ENCODE results near the gene SUPT3H. TPM values are rescaled to one million over a fixed set of nuclear protein-coding genes. Genes with fewer than 3 reads are reported as not detected.
"Not testable (repeated sequence)": the region's sequence is repeated elsewhere in the genome, so short reads cannot be mapped to it uniquely, and the experiment has no call there.

SUPT3H gene
- total and polyA plus RNA-seq, 2 donors (not counting 1 experiment from before 2014, with no cell fraction given), result 5.5 to 12.4 TPM

DNA sequence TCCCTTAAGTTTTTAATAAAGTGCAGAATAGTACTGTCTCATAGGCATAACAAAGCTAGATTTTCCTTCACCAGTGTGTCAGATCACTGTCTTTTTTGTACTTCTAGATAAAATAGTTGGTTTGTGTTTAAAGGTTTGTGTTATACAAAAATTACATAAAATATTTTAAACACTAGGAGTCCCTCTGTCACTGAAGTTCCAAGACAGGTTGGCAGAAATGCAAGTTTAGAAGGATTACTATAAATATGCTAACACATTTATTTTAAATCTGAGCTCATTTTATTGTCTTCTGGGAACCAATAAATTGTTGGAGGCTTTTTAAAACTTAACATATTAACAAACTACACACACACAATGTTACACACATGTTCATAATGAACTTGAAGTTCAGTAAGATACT, 80.4 kb downstream of the SUPT3H start:
- Mint-ChIP-seq H3K4me1 (peaks cover 13% of the 10 kb centered on the region), H3K4me3 (no peak overlapping the region), H3K27me3 (no peaks in the 10 kb centered on the region), H3K27ac (no peak overlapping the region), H3K9me3 (ENCODE audit: insufficient read depth) (no peaks in the 10 kb centered on the region)
- Histone ChIP-seq H3K4me3 (ENCODE audit: control extremely low read depth in 1 of 5, extremely low read depth in 1 of 5, insufficient read depth in 1 of 5, low read depth in 2 of 5, low read length in 4 of 5) (no peak overlapping the region), H3K4me1 (ENCODE audit: control insufficient read depth in 2 of 2, insufficient read depth in 2 of 2, low read length in 2 of 2) (no peaks in the 10 kb centered on the region), H3K9ac (ENCODE audit: low read length) (no peak overlapping the region), H3K27me3 (replicated peaks in 1 of 4; ENCODE audit: control extremely low read depth in 1 of 4, control insufficient read depth in 3 of 4, insufficient read depth in 4 of 4, low read length in 3 of 4) (no peaks in the 10 kb centered on the region), H2AFZ (ENCODE audit: insufficient read depth, low read depth, low read length, poor library complexity, severe bottlenecking) (no peak overlapping the region), H3K4me2 (replicated peaks; ENCODE audit: low read depth, low read length, poor library complexity, severe bottlenecking) (no peak overlapping the region), H3K27ac (ENCODE audit: low read length in 2 of 2) (no peak overlapping the region), H3K9me3 (ENCODE audit: control extremely low read depth in 1 of 3, control insufficient read depth in 2 of 3, insufficient read depth in 1 of 3, low read length in 2 of 3) (no peaks in the 10 kb centered on the region), H4K20me1 (ENCODE audit: control insufficient read depth, insufficient read depth, low read length, poor library complexity, severe bottlenecking) (no peaks in the 10 kb centered on the region), H3K79me2 (ENCODE audit: control insufficient read depth, insufficient read depth, low read length) (no peaks in the 10 kb centered on the region), H3K36me3 (replicated peaks in 1 of 2; ENCODE audit: control extremely low read depth in 1 of 2, control insufficient read depth in 1 of 2, extremely low read depth in 1 of 2, insufficient read depth in 2 of 2, low read length in 1 of 2) (no peaks in the 10 kb centered on the region)
- ChIA-PET CTCF (interaction anchor here (1.0 kb wide), 1 partner anchor 641 kb away, joined by 3 read pairs; no protein-coding TSS in a partner anchor), POLR2A (no interaction called here)
- intact Hi-C loops (cut with micrococcal nuclease), result no loop called here
- no peak for TF ChIP-seq EZH2 (IDR thresholded peaks at IDR 0.05; ENCODE audit: borderline replicate concordance, insufficient read depth, low read depth, low read length, poor library complexity, severe bottlenecking)
- TF ChIP-seq, protein P1, sequence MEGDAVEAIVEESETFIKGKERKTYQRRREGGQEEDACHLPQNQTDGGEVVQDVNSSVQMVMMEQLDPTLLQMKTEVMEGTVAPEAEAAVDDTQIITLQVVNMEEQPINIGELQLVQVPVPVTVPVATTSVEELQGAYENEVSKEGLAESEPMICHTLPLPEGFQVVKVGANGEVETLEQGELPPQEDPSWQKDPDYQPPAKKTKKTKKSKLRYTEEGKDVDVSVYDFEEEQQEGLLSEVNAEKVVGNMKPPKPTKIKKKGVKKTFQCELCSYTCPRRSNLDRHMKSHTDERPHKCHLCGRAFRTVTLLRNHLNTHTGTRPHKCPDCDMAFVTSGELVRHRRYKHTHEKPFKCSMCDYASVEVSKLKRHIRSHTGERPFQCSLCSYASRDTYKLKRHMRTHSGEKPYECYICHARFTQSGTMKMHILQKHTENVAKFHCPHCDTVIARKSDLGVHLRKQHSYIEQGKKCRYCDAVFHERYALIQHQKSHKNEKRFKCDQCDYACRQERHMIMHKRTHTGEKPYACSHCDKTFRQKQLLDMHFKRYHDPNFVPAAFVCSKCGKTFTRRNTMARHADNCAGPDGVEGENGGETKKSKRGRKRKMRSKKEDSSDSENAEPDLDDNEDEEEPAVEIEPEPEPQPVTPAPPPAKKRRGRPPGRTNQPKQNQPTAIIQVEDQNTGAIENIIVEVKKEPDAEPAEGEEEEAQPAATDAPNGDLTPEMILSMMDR (IDR thresholded peaks at IDR 0.05), result no peak
- DNase-seq, result no peak
- no peak for ATAC-seq (ENCODE audit: low read depth)

GRCh38 chr6:45294065-45294701, 83.6 kb downstream of the SUPT3H start:
- CTCF ChIA-PET; H3K9me3 Mint-ChIP-seq (ENCODE audit: insufficient read depth); H3K36me3 ChIP-seq (replicated peaks in 1 of 2; ENCODE audit: control extremely low read depth in 1 of 2, control insufficient read depth in 1 of 2, extremely low read depth in 1 of 2, insufficient read depth in 2 of 2, low read length in 1 of 2); H3K27ac Mint-ChIP-seq; DNase-seq; H3K9me3 ChIP-seq (ENCODE audit: control extremely low read depth in 1 of 3, control insufficient read depth in 2 of 3, insufficient read depth in 1 of 3, low read length in 2 of 3); H4K20me1 ChIP-seq (ENCODE audit: control insufficient read depth, insufficient read depth, low read length, poor library complexity, severe bottlenecking); H3K79me2 ChIP-seq (ENCODE audit: control insufficient read depth, insufficient read depth, low read length); H3K9ac ChIP-seq (ENCODE audit: low read length); H3K4me1 ChIP-seq (ENCODE audit: control insufficient read depth in 2 of 2, insufficient read depth in 2 of 2, low read length in 2 of 2); H2AFZ ChIP-seq (ENCODE audit: insufficient read depth, low read depth, low read length, poor library complexity, severe bottlenecking); H3K4me2 ChIP-seq (replicated peaks; ENCODE audit: low read depth, low read length, poor library complexity, severe bottlenecking); H3K27me3 Mint-ChIP-seq; H3K27me3 ChIP-seq (replicated peaks in 1 of 4; ENCODE audit: control extremely low read depth in 1 of 4, control insufficient read depth in 3 of 4, insufficient read depth in 4 of 4, low read length in 3 of 4); ATAC-seq (ENCODE audit: low read depth); H3K27ac ChIP-seq (ENCODE audit: low read length in 2 of 2); intact Hi-C loops (cut with micrococcal nuclease); H3K4me3 ChIP-seq (ENCODE audit: control extremely low read depth in 1 of 5, extremely low read depth in 1 of 5, insufficient read depth in 1 of 5, low read depth in 2 of 5, low read length in 4 of 5); H3K4me3 Mint-ChIP-seq: not testable (repeated sequence)
- WGBS (ENCODE audit: insufficient coverage), result no CpG with 5 or more reads among the region's 1 CpG
- peaks cover 13% of the 10 kb centered on the region for H3K4me1 Mint-ChIP-seq
- POLR2A ChIA-PET, result interaction anchor here (0.5 kb wide), 1 partner anchor 1788 kb away, joined by 3 read pairs; no protein-coding TSS in a partner anchor

Measured in B cell (primary cell).